Measurements from ENCODE around the gene TTLL8.

DNA sequence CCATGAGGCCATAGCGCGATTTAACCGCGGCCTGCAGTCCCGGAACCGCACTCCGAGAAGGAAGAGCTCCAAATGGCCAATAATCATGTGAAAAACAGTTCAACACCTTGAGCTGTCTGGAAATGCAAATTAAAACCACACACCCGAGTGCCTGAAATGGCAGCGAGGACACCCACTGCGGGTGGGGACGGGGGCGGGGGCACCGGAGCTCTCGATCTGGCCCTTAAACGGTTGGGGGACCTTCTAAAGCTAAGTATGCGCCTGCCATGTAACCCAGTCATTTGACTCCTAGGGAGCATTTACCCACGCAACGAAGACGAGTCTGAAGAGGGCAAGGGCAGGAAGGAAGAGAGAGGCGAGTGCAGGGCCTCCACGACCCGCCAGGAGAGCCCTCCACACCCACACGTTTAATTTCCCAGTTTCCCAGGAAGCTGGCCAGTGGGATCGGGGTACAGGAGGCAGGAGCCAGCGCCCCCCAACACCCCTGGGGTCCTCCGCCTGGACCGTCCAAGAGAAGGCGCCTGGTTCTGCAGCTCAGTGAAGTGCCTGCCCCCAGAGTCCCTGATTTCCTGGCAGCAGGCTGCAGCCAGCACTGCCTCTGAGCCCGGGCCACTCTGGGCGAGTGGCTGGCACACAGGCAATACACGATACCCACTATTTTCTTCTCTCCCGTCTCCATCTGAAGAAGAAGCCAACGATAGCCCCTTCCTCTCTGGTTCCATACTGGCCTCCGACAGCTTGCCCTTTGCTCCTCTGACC is 1.7 kb downstream of the TTLL8 start:
- TF ChIP-seq, protein P1, sequence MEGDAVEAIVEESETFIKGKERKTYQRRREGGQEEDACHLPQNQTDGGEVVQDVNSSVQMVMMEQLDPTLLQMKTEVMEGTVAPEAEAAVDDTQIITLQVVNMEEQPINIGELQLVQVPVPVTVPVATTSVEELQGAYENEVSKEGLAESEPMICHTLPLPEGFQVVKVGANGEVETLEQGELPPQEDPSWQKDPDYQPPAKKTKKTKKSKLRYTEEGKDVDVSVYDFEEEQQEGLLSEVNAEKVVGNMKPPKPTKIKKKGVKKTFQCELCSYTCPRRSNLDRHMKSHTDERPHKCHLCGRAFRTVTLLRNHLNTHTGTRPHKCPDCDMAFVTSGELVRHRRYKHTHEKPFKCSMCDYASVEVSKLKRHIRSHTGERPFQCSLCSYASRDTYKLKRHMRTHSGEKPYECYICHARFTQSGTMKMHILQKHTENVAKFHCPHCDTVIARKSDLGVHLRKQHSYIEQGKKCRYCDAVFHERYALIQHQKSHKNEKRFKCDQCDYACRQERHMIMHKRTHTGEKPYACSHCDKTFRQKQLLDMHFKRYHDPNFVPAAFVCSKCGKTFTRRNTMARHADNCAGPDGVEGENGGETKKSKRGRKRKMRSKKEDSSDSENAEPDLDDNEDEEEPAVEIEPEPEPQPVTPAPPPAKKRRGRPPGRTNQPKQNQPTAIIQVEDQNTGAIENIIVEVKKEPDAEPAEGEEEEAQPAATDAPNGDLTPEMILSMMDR (IDR thresholded peaks at IDR 0.05), result no peak
- no peak for TF ChIP-seq EP300 (IDR thresholded peaks at IDR 0.05)
- no peak for TF ChIP-seq POLR2AphosphoS5 (IDR thresholded peaks at IDR 0.05)
